Inflammatory macrophage treated with lipopolysaccharide for 1 hour (primary cell): ENCODE data around the gene FICD.
A peak's percentile ranks its signal among the peaks of the same experiment; 100 is the strongest.

ENCODE experiments used
- DNase-seq, 2 donors: peaks; one replicate each; pipeline ENCODE4 v3.0.0-alpha.2; 2020 to 2022

The FICD gene

GRCh38 chr12:108567406-108568337 is 52.6 kb downstream of the FICD start:
- peak; percentile 74 to 85 for DNase-seq

- DNase-seq = no peak
These were observed 53.5 kb downstream of the FICD start for GRCh38 chr12:108568338-108569154.
